Measurements from ENCODE around the gene EXOC6.

- TF ChIP-seq CTCF (conservative IDR thresholded peaks at IDR 0.05 in 1 of 2, IDR thresholded peaks at IDR 0.05 in 1 of 2; ENCODE audit: extremely low read depth in 1 of 2, insufficient read depth in 1 of 2, low read depth in 1 of 2, low read length in 2 of 2) = no peak
- no peak for TF ChIP-seq EZH2 (IDR thresholded peaks at IDR 0.05; ENCODE audit: borderline replicate concordance, low read length)
Observed at GRCh38 chr10:92873029-92873428, 24.7 kb downstream of the EXOC6 start.

Measured in mammary epithelial cell (primary cell).